Astrocyte of the spinal cord (primary cell): ENCODE results near the gene FBXO24.

Source experiments
- DNase-seq: peaks from one replicate; pipeline ENCODE4 v3.0.0; 2011; ENCODE audit warnings: low read depth, low spot score
- H3K4me3 ChIP-seq: 2 replicates; pipeline ENCODE4 v1.5.1; 2011; ENCODE audit warnings: low read depth, mild to moderate bottlenecking, low read length, moderate library complexity
- CTCF ChIP-seq: IDR thresholded peaks from 2 replicates; pipeline ENCODE4 v1.5.1; 2012; ENCODE audit warnings: low read depth, mild to moderate bottlenecking, low read length, inconsistent platforms
- in situ Hi-C: cut with HindIII; loops from 2 replicates; pipeline ENCODE4 v1.10.0; 2017; ENCODE audit warnings: low sequenced_read_pairs

Gene FBXO24

DNA sequence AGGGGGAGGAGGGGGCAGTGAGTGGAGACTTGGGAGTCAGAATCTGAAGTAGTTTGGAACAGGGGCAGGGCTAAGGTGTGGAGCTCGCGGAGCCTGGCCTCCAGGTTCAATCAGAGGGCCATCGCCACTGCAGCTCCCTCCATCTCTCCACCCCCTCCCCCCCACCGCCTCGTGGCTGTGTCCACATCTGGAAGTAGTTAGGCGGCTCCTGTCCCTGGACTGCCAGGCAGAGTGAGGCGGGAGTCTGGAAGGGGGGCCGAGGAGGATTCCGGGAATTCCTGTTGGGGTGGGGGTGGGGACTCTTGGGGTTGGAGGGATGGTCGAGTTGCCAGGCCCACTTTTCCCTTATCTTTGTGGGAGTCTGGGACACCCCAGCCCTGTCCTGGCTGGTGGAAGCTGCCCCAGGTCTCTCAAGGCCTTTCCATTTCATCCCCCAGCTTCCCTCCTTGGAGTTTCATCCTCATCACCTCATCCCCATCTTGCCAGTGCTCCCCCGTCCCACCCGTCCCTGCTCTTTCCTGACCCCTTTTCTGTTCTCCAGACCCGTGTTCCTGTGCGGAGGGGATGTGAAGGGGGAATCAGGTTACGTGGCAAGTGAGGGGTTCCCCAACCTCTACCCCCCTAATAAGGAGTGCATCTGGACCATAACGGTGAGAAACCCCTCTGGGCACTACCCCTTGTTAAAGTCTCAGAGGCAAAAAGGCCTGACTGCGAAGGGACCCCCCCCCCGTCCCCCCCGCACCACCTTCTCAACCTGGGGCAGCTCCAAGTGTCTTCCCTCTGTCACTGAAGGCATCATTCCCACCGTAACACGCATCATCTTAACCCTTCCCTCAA is 17.0 kb downstream of the FBXO24 start:
- in situ Hi-C loops = no loop called here
- no peak for TF ChIP-seq CTCF
- peak; percentile 89 for DNase-seq
- H3K4me3 ChIP-seq = peak overlapping the region; percentile 53

DNA sequence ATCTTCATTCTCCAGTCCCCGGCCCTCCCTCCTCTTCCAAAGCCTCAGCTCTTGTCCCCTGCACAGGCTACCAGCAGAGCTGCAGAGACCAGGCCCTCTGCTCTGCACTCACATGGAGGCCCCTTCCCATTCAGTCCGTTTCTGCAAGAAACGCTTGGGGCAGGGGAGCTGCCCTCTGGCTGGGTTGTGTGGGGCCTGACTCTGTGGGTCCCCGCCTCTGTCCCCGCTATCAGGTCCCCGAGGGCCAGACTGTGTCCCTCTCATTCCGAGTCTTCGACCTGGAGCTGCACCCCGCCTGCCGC is 17.5 kb downstream of the FBXO24 start:
- H3K4me3 ChIP-seq = peak overlapping the region; percentile 53
- DNase-seq = peak; percentile 43
- TF ChIP-seq CTCF = no peak
- in situ Hi-C loops = no loop called here

DNA sequence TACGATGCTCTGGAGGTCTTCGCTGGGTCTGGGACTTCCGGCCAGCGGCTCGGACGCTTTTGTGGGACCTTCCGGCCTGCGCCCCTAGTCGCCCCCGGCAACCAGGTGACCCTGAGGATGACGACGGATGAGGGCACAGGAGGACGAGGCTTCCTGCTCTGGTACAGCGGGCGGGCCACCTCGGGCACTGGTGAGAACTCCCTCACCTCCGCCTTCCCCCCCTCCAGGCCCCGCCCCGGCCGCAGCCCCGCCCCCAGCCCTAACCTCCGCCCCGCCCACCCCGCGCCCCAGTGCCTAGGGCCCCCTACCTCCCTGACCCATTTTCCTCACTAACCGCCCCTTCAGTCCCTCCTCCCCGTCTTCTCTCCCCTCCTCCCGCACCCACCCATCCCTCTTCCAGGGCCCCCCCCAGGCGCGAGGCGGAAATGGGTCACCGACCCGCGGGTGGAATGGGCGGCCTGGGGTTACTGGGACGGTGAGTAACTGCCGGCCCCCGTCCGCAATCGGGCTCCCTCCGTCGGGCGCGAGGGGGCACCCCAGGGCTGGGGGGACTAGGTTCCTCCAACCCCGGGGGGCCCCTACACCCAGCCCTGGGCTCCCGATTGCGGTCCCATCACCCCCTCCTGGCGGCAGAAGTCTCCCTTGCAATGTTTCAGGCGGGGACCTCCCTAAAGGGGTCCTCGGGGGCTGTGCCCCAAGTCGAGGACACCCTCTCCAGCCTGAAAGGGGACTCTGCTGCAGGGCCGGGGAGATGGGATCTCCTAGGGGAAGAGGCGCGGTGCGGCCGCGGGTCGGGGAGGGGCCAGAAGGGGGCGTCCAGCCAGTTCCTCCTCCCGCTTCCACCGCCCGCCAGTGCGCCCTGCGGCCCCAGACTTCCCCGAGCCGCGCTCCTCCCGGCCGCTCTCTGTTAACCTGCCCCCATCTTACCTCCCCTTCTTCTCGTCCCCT is 18.2 kb downstream of the FBXO24 start:
- in situ Hi-C loops = no loop called here
- peak; percentile 84 for DNase-seq
- peak overlapping the region; percentile 53 for H3K4me3 ChIP-seq
- peak; percentile 50 for TF ChIP-seq CTCF

- peak; percentile 22 for DNase-seq
- peak overlapping the region; percentile 53 for H3K4me3 ChIP-seq
- no peak for TF ChIP-seq CTCF
- in situ Hi-C loops = no loop called here
These were observed 19.1 kb downstream of the FBXO24 start for GRCh38 chr7:100604976-100605911.

DNA sequence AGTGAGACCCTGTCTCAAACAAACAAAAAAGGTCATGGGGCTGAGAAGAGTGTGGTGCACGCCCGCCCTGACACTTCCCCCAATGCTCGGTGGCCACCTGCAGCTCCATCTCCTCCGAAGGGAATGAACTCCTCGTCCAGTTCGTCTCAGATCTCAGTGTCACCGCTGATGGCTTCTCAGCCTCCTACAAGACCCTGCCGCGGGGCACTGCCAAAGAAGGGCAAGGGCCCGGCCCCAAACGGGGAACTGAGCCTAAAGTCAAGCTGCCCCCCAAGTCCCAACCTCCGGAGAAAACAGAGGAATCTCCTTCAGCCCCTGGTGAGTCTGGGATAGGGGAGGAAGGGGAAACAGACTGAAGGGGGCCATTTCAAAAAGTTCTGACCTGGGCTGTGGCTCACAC is 20.2 kb downstream of the FBXO24 start:
- DNase-seq = no peak
- no peak for TF ChIP-seq CTCF
- in situ Hi-C loops = no loop called here
- H3K4me3 ChIP-seq = no peak overlapping the region

DNA sequence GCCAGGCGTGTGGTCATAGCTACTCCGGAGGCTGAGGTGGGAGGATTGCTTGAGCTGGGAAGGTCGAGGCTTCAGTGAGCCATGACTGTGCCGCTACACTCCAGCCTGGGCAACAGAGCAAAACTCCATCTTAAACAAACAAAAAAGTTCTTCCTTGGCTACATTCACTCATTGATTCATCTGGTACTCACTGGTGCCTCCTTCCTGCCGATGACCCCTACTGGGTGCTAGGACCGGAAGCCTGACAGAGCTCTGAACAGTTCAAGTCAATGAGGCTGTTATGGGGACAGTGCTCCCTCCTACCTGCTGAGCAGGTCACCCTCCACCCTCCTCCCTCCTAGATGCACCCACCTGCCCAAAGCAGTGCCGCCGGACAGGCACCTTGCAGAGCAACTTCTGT is 21.0 kb downstream of the FBXO24 start:
- no peak for TF ChIP-seq CTCF
- in situ Hi-C loops = no loop called here
- DNase-seq = no peak
- no peak overlapping the region for H3K4me3 ChIP-seq
